ENCODE results near the gene SCAP.
A peak's percentile ranks its signal among the peaks of the same experiment; 100 is the strongest.
"Not testable (repeated sequence)": the region's sequence is repeated elsewhere in the genome, so short reads cannot be mapped to it uniquely, and the experiment has no call there.

Gene SCAP
- total RNA-seq = 54.2 to 87.1 (median 73.8) reads per million in 4 donors

DNA sequence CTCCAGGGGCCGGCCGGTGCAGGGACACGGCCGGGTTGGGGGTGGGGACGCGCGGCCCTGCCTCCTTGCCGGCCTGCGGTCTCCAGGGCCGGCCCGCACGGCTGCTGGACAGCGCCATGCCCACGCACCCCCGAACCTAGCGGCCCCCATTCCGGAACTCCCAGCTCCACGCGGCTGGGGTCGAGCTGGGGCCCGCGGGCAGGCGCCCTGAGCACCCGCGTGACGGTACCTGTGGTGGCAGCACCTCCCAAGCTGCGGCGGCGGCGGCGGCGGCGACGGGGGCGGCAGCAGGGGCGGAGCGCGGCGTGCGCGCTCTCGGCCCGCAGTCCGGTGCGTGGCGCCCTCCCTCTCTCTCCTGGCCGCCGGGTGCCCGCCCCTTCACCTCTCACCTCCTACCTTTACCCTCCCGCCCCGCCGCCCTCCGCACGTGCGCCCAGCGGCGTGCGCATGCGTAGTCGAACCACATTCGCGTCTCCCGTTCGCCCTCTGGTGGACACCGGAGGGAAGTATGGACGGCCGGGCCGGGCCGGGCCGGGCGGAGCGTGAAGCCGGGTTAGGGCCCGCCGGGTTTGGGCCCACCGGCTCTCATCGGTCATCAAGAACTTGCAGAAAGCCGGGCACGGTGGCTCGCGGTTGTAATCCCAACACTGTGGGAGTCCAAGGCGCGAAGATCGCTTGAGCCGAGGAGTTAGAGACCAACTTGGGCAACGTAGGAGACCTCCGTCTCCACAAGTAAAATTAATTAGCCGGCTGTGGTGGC lies at the start of gene SCAP:
Gene SCAP, minus strand, starts transcription at position 372 of the 760 bp plus-strand sequence. CDS start 32,948 bp downstream, outside the sequence.
- peak; percentile 92 to 96 (median 95) for DNase-seq

DNA sequence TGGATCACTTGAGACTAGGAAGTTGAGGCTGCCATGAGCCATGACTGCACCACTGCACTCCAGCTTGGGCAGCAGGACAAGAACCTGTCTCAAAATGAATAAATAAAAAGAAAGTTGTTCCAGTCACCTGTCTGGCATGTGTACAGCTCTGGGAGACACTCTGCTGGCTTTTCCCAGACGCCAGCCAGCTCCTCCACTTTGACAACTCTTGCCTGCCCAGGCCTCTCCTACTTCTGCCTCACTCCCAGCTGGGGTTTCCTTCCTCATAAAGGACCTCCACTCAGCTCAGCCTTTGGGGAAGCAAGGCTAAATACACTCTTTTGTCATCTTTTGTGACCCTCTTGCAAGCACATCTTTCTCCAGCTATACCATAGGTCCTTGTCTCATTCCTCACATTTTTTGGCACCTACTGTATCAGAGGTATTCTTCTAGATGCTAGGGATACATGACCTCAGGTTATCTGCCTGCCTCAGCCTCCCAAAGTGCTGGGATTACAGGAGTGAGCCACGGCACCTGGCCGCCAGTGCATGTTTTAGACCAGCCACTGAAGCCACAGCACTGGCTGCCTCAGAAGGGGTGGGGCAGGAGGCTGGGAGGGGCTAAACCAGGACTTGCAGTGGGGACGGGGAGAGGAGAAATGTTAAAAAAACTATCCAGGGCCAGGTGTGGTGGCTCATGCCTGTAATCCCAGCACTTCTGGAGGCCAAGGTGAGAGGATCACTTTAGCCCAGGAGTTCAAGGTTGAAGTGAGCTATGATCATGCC lies 47.8 kb upstream of the SCAP start:
- DNase-seq = no peak

DNA sequence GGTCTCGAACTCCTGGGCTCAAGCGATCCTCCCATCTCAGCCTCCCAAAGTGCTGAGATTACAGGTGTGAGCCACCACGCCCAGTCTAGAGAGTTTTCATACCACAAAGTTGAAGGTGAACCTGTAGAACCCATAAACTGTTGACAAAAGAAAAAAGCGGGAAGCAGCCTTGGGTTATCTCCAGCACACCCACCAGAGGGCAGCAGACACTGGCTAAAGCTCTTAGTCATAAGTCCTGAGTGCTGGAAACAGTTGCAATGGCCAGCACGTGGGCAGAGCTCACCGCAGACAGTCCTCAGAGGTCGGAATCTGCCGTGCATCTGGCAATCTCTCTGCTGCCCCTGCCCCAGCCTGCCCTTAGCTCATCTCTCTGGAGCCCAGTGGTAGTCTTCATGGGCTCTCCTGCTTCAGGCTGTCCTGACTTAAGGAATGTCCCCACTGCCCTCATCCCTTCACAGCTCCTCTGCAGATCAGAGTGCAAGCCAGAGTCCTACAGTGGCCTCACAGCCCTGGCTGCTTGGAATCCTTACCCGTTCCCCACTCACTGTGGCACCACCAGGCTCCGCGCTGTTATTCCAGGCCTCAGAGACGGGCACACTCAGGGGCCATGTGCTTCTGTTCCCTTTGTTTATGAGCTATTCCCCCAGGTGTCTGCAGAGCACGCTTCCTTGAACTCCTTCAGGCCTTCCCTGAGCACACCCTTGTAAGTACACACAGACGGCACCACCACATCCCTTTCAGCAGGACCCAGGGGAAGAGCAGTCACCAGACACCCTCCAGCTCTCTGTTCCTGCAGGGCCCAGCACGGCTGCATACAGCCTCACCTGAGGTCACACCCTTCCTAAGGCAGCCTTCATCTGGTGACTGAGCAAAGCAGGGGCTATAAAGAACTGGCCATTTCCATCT lies 46.6 kb upstream of the SCAP start:
- DNase-seq = peak; percentile 32 to 84 (median 58)

DNA sequence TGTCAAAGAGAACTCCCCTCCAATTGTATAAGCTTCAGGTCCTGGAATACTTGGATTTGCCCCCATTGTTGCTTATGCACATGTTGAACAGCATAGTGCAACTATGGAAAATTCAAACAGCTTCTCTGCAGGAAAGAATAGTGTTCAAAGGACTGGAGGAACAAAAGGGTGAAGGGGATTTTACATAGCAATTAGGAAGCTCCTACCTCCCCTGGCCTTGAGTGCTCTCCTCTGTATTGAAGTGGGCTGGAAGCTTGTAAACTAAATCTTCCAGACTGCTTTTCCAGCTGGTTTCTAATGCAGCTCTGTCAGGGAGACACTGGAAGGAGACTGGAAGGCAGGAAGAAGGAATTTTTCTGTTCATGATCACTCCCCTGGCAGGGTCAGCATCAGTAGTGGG lies 45.0 kb upstream of the SCAP start:
- DNase-seq = no peak

DNA sequence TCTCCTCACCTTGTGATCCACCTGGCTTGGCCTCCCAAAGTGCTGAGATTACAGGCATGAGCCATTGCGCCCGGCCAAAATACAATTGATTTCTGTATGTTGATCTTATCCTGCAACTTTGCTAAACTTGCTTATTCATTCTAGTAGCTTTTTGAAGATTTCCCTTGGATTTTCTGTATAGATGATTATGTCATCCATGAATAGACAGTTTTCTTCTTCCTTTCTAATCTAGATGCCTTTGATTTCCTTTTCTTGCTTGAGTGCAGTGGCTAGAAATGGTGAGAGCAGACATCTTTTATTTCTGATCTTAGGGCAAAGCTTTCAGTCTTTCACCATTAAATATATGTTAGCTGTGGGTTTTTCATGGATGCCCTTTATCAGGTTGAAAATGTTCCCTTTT lies 42.2 kb upstream of the SCAP start:
- no peak for DNase-seq

DNA sequence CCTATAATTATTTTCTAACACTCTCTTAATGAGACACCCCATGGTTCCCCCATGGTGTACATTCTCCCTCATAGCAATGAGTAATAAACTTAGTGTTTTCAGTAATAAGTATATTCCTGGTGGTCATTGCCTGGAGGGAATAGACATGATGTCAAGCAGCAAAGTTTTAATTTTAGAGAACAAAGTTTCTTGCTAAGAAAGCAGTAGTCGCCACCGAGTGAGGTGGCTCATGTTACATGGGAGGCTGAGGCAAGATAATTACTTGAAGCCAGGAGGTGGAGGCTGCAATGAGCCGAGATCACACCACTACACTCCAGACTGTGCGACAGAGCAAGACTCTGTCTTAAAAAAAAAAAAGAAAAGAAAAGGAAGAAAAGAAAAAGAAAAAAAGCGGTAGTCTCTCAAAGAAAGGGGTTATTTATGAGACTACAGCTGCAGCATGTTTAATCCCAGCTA lies 40.2 kb upstream of the SCAP start:
- no peak for DNase-seq

DNA sequence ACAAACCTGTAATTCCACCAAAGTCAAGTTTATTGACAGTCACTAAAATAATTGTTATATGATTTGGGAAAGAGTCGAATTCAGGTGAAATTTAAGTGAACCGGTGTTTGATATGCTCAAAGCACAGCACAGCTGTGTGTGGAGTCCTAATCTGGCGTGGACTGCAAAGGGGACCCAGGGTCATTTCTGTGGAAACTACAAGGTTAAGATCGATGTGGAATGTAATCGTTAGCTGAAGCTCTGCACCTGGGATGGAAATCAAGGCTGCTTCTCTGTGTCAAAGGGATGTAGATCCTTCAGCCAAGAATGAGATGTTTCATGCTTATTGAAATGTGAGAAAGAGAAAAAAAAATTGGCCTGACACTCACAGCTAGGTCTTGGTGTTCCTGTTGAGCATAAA lies 39.4 kb upstream of the SCAP start:
- DNase-seq = no peak

DNA sequence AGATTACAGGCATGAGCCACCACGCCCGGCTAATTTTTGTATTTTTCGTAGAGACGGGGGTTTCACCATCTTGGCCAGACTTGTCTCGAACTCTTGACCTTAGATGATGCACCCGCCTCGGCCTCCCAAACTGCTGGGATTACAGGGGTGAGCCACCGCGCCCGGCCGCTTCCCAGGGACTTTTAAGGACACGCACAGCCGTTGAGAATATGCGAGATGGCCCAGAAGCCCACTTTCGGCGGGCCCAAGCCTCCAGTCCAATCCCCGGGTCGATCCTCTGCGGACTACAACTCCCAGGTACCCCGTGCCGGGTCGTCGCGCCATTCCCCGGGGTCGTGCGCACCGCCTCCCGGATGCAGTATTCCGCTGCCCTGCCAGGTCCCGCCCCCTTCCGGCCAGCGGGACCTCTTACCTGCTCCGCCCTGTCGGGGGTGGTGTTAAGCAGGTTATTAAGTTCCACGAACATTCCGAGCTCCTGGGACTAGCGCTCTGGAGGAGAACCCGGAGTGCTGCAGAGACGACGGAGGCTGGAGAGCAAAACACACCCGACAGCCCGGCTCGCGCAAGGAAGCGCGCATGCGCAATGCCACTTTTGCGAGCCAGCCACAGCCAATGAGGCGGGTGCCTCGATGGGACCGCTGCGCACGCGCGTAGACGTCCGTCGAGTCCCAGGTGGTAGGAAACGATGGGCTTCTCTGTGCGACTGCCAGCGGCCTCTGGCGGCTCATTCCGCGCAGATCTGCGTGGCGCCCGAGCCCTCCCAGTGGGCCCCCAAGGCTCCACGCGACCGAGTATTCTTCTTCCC lies 37.6 kb upstream of the SCAP start, which contains the start of gene ELP6:
Gene ELP6, minus strand, starts transcription at position 588 of the 805 bp plus-strand sequence. Its CDS starts 122 bp downstream, at position 466.
- peak; percentile 96 to 98 (median 96) for DNase-seq

DNA sequence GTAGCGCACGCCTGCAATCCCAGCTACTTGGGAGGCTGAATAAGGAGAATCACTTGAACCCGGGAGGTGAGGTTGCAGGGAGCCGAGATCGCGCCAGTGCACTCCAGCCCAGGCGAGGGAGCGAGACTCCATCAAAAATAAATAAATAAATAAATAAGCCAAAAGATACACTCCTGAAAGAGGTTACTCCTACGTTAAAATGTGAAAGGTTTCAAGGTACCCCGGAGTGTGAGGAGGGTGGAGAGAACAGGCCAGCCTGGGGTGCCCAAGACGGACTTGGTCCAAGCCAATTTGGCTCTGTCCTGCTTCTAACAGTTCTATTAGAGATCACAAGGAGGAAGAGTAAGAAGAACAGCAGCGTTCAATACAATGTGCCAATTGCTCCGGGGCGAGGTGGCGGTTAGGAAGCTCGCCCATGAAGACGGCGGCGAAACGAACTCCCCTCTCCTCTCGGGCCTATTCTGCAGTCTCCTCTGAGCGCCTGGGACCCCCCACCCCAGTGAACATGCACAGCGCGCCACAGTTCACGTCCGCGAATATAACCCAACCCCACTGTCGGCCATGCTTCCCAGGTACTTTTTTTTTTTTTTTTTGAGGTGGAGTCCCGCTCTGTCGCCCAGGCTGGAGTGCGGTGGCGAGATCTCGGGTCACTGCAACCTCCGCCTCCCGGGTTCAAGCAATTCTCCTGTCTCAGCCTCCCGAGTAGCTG lies 36.8 kb upstream of the SCAP start:
- DNase-seq = peak in 4 of 5 donors; percentile 12 to 33 (median 16)

DNA sequence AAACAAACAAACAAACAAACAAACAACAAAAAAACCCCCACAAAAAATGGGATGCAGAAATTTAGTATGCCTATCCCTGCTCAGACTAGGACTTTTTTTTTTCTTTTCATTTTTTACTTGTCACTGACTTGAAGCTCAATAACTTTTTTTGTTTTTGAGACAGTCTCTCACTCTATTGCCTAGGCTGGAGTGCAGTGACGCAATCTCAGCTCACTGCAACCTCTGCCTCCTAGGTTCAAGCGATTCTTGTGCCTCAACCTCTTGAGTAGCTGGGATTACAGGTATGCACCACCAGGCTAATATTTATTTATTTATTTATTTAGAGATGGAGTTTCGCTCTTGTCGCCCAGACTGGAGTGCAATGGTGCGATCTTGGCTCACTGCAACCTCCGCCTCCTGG lies 29.5 kb upstream of the SCAP start:
- DNase-seq = not testable (repeated sequence)

DNA sequence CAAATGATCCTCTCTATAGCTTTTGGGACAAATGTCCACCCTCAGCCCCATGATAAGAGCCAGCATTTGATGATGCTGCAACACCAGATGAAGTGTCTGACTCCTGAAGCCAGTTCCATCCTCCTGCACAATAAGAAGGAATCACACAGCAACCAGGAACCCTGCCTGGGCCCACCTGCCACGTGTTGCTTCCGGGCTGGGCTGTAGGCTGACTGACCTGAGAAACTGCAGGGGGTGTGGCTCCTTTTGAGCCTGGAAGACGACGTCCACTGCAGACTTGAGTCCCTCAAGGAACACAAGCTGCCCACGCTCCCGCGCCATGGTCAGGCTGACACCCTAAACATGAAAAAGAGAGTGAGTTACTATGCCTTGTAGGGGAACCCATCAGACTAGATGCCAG lies 28.4 kb upstream of the SCAP start:
- DNase-seq = no peak

DNA sequence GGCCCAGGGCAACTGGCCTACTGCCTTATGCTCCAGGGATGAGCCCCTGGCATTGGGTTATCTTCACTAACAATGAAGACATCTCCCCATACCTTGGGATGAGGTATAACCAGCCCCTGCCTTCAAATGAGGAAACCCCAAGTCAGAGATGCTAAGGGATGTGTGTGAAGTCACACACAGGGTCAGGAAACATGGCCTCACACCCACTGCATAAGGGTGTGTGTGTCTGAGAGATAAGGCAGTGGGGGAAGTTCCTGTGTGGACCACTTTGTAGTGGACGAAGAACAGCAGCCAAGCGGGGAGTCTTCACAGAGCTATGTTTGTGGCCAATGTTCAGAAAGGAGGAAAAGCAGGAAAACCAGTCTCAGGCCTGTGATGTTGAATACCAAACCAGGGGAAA lies 27.3 kb upstream of the SCAP start:
- DNase-seq = no peak

DNA sequence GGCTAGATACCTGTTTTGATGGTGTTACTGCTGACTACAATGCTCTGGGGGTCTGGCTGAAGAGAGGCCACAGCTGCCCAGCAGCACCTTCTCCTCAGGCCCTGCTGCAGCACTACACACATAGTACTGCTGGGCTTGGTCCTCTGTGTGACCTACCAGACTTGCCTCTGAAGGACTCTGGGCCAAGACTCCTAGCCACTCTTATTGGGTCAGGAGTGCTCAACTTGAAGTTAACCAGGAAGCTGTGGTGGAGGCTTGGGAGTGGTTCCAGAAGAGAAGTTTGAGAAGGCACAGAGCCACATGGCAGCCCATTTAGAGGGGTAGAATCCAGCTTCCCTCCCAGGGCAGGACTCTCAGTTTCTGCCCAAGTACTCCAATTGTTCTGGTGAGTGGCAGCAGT lies 21.2 kb upstream of the SCAP start:
- no peak for DNase-seq

DNA sequence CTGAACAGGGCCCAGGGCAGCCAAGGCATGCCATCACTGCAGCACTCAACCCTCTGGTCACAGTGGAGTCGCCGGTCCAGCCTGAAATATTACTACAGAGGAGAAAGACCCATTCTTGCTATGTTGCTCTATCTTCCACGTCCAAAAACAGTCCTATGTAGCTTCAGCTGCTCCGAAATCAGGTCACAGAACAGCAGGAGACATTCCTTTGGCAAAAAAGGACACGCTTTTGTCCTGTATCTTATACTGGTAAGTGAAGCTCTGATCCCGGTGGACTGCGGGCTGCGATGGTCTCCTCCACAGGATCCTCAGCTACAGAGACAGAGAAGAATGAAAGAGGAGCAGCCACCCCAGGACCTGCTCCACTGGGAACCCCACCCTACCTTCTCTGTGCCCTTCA lies 20.1 kb upstream of the SCAP start:
- no peak for DNase-seq

DNA sequence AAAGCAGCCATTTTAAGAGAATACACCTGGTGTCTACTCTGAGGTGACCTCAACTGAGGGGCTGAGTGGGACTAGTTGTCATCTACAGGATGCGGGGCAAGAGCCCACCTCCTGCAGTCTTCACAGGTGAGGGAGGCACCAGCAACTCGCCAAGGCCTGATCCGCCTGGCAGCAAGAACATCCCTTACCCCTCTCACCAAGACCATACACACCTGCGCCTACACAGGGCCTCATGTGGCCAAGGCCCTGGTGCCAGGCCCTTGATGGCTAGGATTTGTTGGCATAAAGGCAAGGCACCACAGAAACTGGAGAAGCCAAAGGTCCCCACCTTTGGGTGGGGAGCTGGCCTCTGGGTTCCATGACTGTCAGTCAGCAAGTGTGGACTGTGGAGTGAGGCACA lies 19.4 kb upstream of the SCAP start:
- DNase-seq = no peak

DNA sequence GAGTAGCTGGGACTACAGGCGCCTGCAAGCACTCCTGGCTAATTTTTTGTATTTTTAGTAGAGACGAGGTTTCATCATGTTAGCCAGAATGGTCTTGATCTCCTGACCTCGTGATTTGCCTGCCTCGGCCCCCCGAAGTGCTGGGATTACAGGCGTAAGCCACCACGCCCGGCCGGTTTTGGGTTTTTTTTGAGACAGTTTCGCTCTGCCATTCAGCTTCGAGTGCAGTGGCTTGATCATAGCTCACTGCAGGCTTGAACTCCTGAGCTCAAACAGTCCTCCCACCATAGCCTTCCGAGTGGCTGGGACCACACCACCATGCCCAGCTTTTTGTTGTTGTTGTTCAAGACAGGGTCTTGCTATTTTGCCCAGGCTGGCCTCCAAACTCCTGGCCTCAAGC lies 16.0 kb upstream of the SCAP start:
- no peak for DNase-seq

DNA sequence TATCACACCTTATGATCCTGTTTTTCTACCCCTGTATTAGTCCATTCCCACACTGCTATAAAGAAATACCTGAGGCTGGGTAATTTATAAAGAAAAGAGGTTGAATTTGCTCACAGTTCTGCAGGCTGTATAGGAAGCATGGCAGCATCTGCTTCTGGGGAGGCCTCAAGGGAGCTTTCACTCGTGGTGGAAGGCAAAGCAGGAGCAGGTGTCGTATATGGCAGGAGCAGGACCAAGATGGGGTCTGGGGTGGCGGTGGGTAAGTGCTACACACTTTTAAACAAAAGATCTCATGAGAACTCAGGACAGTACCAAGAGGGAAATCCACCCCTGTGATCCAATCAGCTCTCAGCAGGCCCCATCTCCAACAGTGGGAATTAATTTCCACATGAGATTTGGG lies 15.4 kb upstream of the SCAP start:
- no peak for DNase-seq

DNA sequence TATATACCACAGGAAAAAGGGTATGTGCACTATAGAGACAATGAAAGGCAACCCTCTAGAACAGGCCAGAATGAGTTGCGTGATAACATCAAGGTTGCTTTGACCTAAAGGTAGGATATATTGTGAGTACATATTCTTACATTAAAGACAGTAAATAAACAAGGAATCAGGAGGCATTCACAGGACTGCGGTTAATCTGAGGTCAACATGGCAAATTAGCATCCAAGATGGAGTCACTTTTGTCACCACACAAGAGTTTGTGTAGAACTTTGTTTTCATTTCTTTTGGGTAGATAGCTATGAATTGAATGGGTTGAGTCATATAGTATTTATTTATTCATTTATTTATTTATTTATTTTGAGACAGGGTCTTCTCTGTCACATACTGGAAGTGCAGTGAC lies 11.5 kb upstream of the SCAP start:
- no peak for DNase-seq

DNA sequence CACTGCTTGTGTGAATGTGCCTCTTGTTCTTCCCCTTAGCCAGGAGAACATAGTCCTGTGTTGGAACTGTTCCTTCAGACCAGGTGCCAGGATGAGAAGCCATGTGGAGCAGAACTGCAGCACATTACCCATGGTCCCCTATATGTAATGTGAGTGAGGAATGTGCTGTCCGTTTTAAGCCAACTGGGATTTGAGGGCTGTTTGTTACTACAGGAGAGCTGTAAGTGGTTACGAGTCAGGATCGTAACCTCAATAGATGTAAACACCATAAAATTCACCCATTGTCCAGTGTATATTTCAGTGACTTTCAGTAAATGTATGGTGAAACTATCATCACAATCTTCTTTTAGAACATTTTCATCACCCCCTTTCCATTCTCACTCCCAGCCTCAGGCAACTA lies 10.1 kb upstream of the SCAP start:
- no peak for DNase-seq

DNA sequence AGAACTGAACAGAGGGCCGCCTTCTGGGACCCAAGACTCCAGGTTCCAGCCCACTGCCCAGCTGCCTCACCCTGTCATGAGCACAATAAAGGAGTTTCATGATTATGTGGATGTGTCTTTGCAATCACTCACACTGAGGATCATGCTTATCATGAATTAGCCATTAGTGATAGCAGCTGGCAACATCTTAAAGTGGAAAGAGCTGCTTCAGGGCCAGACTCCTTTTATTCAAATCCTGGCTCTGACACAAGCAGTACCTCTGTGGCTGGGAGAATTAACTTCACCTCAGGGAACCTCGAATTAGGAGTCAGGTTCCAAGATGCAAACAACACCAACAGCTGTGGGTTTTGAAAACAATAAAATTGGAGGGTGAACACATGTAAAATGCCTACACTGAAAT lies 6.6 kb upstream of the SCAP start:
- DNase-seq = no peak

DNA sequence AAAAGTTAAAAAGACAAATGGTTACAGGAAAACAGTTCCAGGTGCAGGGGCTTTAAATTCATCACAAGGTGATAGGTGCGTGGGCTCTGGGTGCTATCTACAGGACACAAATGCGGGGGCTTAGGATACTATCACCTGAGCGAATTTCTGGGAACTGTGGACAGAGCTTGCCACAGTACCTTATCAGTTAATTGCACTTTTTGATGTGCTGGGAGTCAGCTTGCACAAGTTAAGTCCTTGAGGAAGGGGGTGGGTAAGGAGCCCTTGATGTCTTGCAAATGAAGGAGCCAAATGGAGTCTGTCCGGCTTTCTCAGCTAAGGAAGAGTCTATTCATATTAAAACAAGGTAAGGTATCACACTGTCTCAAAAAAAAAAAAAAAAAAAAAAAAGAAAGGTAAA lies 6.0 kb upstream of the SCAP start:
- DNase-seq = not testable (repeated sequence)

Measured in T-helper 1 cell (primary cell).